GM12878 (cell line): Measurements from ENCODE around the gene RERE.

Source experiments
- BMI1 ChIP-seq: fragments of 450-650 bp; IDR thresholded peaks from 2 replicates; pipeline ENCODE4 v1.6.1; 2016; ENCODE audit warnings: mild to moderate bottlenecking, moderate library complexity, borderline replicate concordance
- BRCA1 ChIP-seq: IDR thresholded peaks from 2 replicates; pipeline ENCODE4 v1.6.1; 2011; ENCODE audit warnings: low read depth, low read length, improper control_type of control experiment
- CEBPB ChIP-seq, 2 experiments: fragments of 150-350 bp in 1 of 2; IDR thresholded peaks; 2 replicates each; pipeline ENCODE4 v1.6.1; 2012 to 2014; ENCODE audit warnings: low read depth in 2 of 2, low read length in 2 of 2, borderline replicate concordance in 1 of 2, inconsistent platforms in 1 of 2
- CREM ChIP-seq: IDR thresholded peaks from 2 replicates; pipeline ENCODE4 v1.6.1; 2014; ENCODE audit warnings: antibody characterized with exemption, low read depth
- FOS ChIP-seq: IDR thresholded peaks from 3 replicates; pipeline ENCODE4 v1.6.1; 2011; ENCODE audit warnings: borderline replicate concordance; ENCODE audit not compliant: insufficient read length; ENCODE audit errors: extremely low read depth
- MYC ChIP-seq: IDR thresholded peaks from 2 replicates; pipeline ENCODE4 v1.6.1; 2011; ENCODE audit warnings: mild to moderate bottlenecking, low read length, moderate library complexity, inconsistent platforms; ENCODE audit not compliant: insufficient read depth, insufficient replicate concordance, insufficient read length, severe bottlenecking
- NBN ChIP-seq: fragments of 450-650 bp; IDR thresholded peaks from 2 replicates; pipeline ENCODE4 v1.6.1; 2016
- NFYA ChIP-seq: IDR thresholded peaks from 2 replicates; pipeline ENCODE4 v1.6.1; 2011; ENCODE audit warnings: low read depth, mild to moderate bottlenecking, low read length, improper control_type of control experiment, borderline replicate concordance
- POLR2AphosphoS5 ChIP-seq: IDR thresholded peaks from 2 replicates; pipeline ENCODE4 v1.6.1; 2011; ENCODE audit warnings: mild to moderate bottlenecking, low read length, inconsistent platforms
- YY1 ChIP-seq: IDR thresholded peaks from 2 replicates; pipeline ENCODE4 v1.6.1; 2011; ENCODE audit warnings: low read depth, mild to moderate bottlenecking, low read length
- TF ChIP-seq, protein P1 (sequence below): IDR thresholded peaks from 2 replicates; pipeline ENCODE4 v1.6.1; 2012; ENCODE audit warnings: low read depth, low read length, improper control_type of control experiment
- TF ChIP-seq, protein P2 (sequence below), 3 experiments: IDR thresholded peaks in 2 of 3; conservative IDR thresholded peaks in 1 of 3; 2 replicates each; pipeline ENCODE4 v1.5.1; 2011; ENCODE audit warnings: low read depth in 3 of 3, low read length in 3 of 3, mild to moderate bottlenecking in 3 of 3, control low read depth in 2 of 3, moderate library complexity in 2 of 3, inconsistent platforms in 1 of 3, mixed read lengths in 1 of 3; ENCODE audit not compliant: control insufficient read depth in 2 of 3, insufficient read depth in 1 of 3; ENCODE audit errors: extremely low read depth in 1 of 3

DNA sequence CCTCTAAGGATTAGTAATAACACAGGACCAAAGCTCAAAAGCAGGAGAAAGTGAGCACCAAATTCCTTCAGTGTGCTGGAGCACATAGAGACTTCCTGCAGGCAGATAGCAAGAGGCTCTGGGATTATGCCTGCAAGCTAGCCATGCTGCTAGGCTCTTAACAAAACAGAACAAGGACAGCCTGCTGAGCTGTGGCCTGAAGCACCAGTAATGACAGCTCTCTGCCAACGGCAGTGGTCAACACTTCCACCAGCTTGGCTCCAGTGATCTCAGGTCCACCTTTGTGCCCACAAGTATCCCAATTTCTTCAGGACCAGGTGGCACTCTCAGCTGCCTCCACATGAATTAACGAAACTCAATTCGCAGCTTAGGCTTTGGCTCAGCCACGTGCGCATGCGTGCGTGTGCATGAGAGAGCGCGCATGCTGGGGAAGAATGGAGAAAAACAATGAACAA lies 435.4 kb downstream of the RERE start:
- TF ChIP-seq NBN (no peak), MYC (no peak), BRCA1 (no peak), BMI1 (no peak), NFYA (no peak), FOS (no peak), POLR2AphosphoS5 (no peak), CREM (no peak), CEBPB (IDR thresholded peaks at IDR 0.05; ENCODE audit: borderline replicate concordance in 1 of 2, low read depth in 2 of 2, low read length in 2 of 2) (no peak), YY1 (no peak)
- TF ChIP-seq, protein P1, sequence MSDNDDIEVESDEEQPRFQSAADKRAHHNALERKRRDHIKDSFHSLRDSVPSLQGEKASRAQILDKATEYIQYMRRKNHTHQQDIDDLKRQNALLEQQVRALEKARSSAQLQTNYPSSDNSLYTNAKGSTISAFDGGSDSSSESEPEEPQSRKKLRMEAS, result no peak
- TF ChIP-seq, protein P2, sequence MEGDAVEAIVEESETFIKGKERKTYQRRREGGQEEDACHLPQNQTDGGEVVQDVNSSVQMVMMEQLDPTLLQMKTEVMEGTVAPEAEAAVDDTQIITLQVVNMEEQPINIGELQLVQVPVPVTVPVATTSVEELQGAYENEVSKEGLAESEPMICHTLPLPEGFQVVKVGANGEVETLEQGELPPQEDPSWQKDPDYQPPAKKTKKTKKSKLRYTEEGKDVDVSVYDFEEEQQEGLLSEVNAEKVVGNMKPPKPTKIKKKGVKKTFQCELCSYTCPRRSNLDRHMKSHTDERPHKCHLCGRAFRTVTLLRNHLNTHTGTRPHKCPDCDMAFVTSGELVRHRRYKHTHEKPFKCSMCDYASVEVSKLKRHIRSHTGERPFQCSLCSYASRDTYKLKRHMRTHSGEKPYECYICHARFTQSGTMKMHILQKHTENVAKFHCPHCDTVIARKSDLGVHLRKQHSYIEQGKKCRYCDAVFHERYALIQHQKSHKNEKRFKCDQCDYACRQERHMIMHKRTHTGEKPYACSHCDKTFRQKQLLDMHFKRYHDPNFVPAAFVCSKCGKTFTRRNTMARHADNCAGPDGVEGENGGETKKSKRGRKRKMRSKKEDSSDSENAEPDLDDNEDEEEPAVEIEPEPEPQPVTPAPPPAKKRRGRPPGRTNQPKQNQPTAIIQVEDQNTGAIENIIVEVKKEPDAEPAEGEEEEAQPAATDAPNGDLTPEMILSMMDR (IDR thresholded peaks at IDR 0.05 in 2 of 3, conservative IDR thresholded peaks at IDR 0.05 in 1 of 3; ENCODE audit: control insufficient read depth in 2 of 3, extremely low read depth in 1 of 3, insufficient read depth in 1 of 3, low read depth in 3 of 3, low read length in 3 of 3), result no peak
